Measurements from ENCODE around the gene LRMDA.

LRMDA gene

DNA sequence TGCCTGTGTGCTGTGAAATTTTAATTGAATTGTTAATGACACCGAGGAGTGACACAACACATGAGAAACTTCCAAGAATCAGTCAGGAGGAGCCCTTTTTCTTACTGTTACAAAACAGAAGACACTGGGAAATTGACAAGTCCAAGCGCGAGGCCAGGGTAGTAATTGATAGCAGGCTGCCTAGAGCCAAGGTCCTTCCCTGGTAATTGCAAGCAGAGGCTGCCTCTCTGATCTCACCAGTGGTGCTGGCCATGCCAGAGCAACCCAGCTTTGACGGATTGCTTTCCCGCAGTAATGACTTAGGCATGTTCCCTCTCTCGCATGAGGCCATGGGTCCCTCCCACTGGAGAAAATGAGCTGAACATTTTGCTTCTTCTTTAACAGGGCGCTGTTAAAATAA, 111.5 kb downstream of the LRMDA start (continued):
- TF ChIP-seq, protein P1, sequence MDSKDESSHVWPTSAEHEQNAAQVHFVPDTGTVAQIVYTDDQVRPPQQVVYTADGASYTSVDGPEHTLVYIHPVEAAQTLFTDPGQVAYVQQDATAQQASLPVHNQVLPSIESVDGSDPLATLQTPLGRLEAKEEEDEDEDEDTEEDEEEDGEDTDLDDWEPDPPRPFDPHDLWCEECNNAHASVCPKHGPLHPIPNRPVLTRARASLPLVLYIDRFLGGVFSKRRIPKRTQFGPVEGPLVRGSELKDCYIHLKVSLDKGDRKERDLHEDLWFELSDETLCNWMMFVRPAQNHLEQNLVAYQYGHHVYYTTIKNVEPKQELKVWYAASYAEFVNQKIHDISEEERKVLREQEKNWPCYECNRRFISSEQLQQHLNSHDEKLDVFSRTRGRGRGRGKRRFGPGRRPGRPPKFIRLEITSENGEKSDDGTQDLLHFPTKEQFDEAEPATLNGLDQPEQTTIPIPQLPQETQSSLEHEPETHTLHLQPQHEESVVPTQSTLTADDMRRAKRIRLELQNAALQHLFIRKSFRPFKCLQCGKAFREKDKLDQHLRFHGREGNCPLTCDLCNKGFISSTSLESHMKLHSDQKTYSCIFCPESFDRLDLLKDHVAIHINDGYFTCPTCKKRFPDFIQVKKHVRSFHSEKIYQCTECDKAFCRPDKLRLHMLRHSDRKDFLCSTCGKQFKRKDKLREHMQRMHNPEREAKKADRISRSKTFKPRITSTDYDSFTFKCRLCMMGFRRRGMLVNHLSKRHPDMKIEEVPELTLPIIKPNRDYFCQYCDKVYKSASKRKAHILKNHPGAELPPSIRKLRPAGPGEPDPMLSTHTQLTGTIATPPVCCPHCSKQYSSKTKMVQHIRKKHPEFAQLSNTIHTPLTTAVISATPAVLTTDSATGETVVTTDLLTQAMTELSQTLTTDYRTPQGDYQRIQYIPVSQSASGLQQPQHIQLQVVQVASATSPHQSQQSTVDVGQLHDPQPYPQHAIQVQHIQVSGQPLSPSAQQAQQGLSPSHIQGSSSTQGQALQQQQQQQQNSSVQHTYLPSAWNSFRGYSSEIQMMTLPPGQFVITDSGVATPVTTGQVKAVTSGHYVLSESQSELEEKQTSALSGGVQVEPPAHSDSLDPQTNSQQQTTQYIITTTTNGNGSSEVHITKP (tag by site-specific recombination; IDR thresholded peaks at IDR 0.05): peak; percentile 62
- 0 out of 2 replicates have a peak, but pooled peaks have one; percentile 51 for TF ChIP-seq IKZF3 (tag by site-specific recombination; IDR thresholded peaks at IDR 0.05)
- TF ChIP-seq, protein P2, sequence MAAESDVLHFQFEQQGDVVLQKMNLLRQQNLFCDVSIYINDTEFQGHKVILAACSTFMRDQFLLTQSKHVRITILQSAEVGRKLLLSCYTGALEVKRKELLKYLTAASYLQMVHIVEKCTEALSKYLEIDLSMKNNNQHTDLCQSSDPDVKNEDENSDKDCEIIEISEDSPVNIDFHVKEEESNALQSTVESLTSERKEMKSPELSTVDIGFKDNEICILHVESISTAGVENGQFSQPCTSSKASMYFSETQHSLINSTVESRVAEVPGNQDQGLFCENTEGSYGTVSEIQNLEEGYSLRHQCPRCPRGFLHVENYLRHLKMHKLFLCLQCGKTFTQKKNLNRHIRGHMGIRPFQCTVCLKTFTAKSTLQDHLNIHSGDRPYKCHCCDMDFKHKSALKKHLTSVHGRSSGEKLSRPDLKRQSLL (tag by site-specific recombination; IDR thresholded peaks at IDR 0.05): 0 out of 2 replicates have a peak, but pooled peaks have one; percentile 15

DNA sequence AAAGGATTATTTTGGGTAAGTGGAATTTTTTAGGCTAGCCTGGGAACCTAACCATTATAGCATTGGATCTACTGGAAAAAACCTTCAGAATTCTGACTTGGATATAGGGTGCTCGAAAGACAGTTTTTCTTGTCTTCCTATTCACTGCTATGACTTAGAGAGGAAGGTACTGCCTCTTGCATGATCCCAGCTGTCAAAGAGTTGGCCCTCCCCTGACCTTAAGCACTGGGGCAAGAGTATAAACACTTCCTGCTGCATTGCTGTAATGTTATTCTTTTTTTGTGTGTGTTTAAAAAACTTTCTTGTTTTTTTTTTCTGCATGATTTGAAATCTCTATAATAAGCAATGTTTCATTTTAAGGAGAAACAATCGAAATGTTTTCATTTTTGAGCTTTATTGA, 113.0 kb downstream of the LRMDA start:
- Histone ChIP-seq H3K4me1 (ENCODE audit: control insufficient read depth, insufficient read depth, low read length) (0 out of 2 replicates have a peak, but pooled peaks cover 5% of the 10 kb centered on the region), H3K4me3 (ENCODE audit: low read depth, low read length) (no peak overlapping the region), H3K9me3 (ENCODE audit: control insufficient read depth, insufficient read depth, low read depth, low read length) (no peaks in the 10 kb centered on the region), H3K27ac (ENCODE audit: extremely low read depth, low read depth, low read length) (no peak overlapping the region), H3K36me3 (ENCODE audit: control insufficient read depth in 2 of 2, insufficient read depth in 1 of 2, low read length in 2 of 2) (no peaks in the 10 kb centered on the region)
- ChIA-PET CTCF (interaction anchor here (0.6 to 1.1 kb wide), 3 partner anchors 149 to 1295 kb away, joined by 3 read pairs; no protein-coding TSS in a partner anchor), POLR2A (no interaction called here)
- no peak for TF ChIP-seq ZNF416 (tag by site-specific recombination; IDR thresholded peaks at IDR 0.05)
- TF ChIP-seq, protein P3, sequence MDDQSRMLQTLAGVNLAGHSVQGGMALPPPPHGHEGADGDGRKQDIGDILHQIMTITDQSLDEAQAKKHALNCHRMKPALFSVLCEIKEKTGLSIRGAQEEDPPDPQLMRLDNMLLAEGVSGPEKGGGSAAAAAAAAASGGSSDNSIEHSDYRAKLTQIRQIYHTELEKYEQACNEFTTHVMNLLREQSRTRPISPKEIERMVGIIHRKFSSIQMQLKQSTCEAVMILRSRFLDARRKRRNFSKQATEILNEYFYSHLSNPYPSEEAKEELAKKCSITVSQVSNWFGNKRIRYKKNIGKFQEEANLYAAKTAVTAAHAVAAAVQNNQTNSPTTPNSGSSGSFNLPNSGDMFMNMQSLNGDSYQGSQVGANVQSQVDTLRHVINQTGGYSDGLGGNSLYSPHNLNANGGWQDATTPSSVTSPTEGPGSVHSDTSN (CRISPR knock-in tag; IDR thresholded peaks at IDR 0.05): no peak
- no peak for TF ChIP-seq ZNF48 (tag by site-specific recombination; IDR thresholded peaks at IDR 0.05)
- TF ChIP-seq ZNF664 (tag by site-specific recombination; IDR thresholded peaks at IDR 0.05): no peak
- TF ChIP-seq ZFHX2 (tag by site-specific recombination; conservative IDR thresholded peaks at IDR 0.05): no peak
- TF ChIP-seq ZNF335 (tag by site-specific recombination; conservative IDR thresholded peaks at IDR 0.05): no peak
- no peak for TF ChIP-seq SCRT2 (tag by site-specific recombination; IDR thresholded peaks at IDR 0.05)
- TF ChIP-seq ZNF600 (tag by site-specific recombination; IDR thresholded peaks at IDR 0.05): no peak
- no peak for TF ChIP-seq GLI4 (tag by site-specific recombination; IDR thresholded peaks at IDR 0.05)
- no peak for TF ChIP-seq MYNN (tag by site-specific recombination; IDR thresholded peaks at IDR 0.05; ENCODE audit: borderline replicate concordance)
- TF ChIP-seq KLF9 (tag by site-specific recombination; IDR thresholded peaks at IDR 0.05; ENCODE audit: low read depth): no peak
- TF ChIP-seq ZNF311 (tag by site-specific recombination; IDR thresholded peaks at IDR 0.05; ENCODE audit: borderline replicate concordance): no peak
- TF ChIP-seq, protein P4, sequence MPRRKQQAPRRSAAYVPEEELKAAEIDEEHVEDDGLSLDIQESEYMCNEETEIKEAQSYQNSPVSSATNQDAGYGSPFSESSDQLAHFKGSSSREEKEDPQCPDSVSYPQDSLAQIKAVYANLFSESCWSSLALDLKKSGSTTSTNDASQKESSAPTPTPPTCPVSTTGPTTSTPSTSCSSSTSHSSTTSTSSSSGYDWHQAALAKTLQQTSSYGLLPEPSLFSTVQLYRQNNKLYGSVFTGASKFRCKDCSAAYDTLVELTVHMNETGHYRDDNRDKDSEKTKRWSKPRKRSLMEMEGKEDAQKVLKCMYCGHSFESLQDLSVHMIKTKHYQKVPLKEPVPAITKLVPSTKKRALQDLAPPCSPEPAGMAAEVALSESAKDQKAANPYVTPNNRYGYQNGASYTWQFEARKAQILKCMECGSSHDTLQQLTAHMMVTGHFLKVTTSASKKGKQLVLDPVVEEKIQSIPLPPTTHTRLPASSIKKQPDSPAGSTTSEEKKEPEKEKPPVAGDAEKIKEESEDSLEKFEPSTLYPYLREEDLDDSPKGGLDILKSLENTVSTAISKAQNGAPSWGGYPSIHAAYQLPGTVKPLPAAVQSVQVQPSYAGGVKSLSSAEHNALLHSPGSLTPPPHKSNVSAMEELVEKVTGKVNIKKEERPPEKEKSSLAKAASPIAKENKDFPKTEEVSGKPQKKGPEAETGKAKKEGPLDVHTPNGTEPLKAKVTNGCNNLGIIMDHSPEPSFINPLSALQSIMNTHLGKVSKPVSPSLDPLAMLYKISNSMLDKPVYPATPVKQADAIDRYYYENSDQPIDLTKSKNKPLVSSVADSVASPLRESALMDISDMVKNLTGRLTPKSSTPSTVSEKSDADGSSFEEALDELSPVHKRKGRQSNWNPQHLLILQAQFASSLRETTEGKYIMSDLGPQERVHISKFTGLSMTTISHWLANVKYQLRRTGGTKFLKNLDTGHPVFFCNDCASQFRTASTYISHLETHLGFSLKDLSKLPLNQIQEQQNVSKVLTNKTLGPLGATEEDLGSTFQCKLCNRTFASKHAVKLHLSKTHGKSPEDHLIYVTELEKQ (tag by site-specific recombination; IDR thresholded peaks at IDR 0.05; ENCODE audit: borderline replicate concordance): no peak
- TF ChIP-seq, protein P5, sequence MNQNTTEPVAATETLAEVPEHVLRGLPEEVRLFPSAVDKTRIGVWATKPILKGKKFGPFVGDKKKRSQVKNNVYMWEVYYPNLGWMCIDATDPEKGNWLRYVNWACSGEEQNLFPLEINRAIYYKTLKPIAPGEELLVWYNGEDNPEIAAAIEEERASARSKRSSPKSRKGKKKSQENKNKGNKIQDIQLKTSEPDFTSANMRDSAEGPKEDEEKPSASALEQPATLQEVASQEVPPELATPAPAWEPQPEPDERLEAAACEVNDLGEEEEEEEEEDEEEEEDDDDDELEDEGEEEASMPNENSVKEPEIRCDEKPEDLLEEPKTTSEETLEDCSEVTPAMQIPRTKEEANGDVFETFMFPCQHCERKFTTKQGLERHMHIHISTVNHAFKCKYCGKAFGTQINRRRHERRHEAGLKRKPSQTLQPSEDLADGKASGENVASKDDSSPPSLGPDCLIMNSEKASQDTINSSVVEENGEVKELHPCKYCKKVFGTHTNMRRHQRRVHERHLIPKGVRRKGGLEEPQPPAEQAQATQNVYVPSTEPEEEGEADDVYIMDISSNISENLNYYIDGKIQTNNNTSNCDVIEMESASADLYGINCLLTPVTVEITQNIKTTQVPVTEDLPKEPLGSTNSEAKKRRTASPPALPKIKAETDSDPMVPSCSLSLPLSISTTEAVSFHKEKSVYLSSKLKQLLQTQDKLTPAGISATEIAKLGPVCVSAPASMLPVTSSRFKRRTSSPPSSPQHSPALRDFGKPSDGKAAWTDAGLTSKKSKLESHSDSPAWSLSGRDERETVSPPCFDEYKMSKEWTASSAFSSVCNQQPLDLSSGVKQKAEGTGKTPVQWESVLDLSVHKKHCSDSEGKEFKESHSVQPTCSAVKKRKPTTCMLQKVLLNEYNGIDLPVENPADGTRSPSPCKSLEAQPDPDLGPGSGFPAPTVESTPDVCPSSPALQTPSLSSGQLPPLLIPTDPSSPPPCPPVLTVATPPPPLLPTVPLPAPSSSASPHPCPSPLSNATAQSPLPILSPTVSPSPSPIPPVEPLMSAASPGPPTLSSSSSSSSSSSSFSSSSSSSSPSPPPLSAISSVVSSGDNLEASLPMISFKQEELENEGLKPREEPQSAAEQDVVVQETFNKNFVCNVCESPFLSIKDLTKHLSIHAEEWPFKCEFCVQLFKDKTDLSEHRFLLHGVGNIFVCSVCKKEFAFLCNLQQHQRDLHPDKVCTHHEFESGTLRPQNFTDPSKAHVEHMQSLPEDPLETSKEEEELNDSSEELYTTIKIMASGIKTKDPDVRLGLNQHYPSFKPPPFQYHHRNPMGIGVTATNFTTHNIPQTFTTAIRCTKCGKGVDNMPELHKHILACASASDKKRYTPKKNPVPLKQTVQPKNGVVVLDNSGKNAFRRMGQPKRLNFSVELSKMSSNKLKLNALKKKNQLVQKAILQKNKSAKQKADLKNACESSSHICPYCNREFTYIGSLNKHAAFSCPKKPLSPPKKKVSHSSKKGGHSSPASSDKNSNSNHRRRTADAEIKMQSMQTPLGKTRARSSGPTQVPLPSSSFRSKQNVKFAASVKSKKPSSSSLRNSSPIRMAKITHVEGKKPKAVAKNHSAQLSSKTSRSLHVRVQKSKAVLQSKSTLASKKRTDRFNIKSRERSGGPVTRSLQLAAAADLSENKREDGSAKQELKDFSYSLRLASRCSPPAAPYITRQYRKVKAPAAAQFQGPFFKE (tag by site-specific recombination; IDR thresholded peaks at IDR 0.05; ENCODE audit: borderline replicate concordance): no peak
